Naive thymus-derived CD8-positive, alpha-beta T cell (primary cell): ENCODE data around the gene HMGCR. TPM values are rescaled to one million over a fixed set of nuclear protein-coding genes. Genes with fewer than 3 reads are reported as not detected.
"Not testable (repeated sequence)": the region's sequence is repeated elsewhere in the genome, so short reads cannot be mapped to it uniquely, and the experiment has no call there.

ENCODE experiments used
- ATAC-seq, 2 donors: fragments of 150-1000 bp; cut with Tn5 transposase in 1 of 2; sonication (Bioruptor Pico), chemical (Tn5 transposase) in 1 of 2; 1 replicate in 1 of 2; 2 replicates in 1 of 2; pipeline ENCODE4 v1.10.0; 2021; ENCODE audit warnings: mild to moderate bottlenecking in 2 of 2, moderate library complexity in 2 of 2
- POLR2A ChIA-PET: fragments of 350-600 bp; sonication (Branson Sonifier 250); formaldehyde crosslinking; loops from one replicate; lab custom pipeline; 2021; ENCODE audit warnings: antibody characterized with exemption; lab: Charles Lee
- DNase-seq, 10 donors: peaks; one replicate each; pipeline versions ENCODE4 v3.0.0 to v3.0.0-alpha.2; 2020 to 2022
- H3K27ac Mint-ChIP-seq, 10 donors: one replicate each; pipeline ENCODE4 v1.8.0; 2020 to 2022; ENCODE audit warnings: mild to moderate bottlenecking in 10 of 10, mixed read lengths in 10 of 10, moderate library complexity in 4 of 10, inconsistent platforms in 1 of 10
- H3K27me3 Mint-ChIP-seq, 5 donors: one replicate each; pipeline ENCODE4 v1.8.0; 2021 to 2022; ENCODE audit warnings: mixed read lengths in 5 of 5
- H3K36me3 Mint-ChIP-seq, 3 donors: one replicate each; pipeline ENCODE4 v1.8.0; 2020 to 2022; ENCODE audit warnings: mixed read lengths in 3 of 3, mild to moderate bottlenecking in 2 of 3, inconsistent platforms in 1 of 3
- H3K4me1 Mint-ChIP-seq, 4 donors: one replicate each; pipeline ENCODE4 v1.8.0; 2021 to 2022; ENCODE audit warnings: mixed read lengths in 4 of 4
- H3K4me3 Mint-ChIP-seq, 10 donors: one replicate each; pipeline ENCODE4 v1.8.0; 2020 to 2022; ENCODE audit warnings: mild to moderate bottlenecking in 10 of 10, mixed read lengths in 10 of 10, moderate library complexity in 6 of 10, inconsistent platforms in 1 of 10
- H3K9me3 Mint-ChIP-seq, 9 donors: one replicate each; pipeline ENCODE4 v1.8.0; 2020 to 2022; ENCODE audit warnings: mixed read lengths in 9 of 9, mild to moderate bottlenecking in 3 of 9, inconsistent platforms in 1 of 9, moderate library complexity in 1 of 9
- polyA plus RNA-seq, 3 donors: library from polyadenylated mRNA; unstranded; fragments of 300-500 nt; fragmentation: Illumina TruSeq; gene quantifications; one replicate each; pipeline ENCODE4 v1.2.3, GENCODE V29; 2021
- total RNA-seq, 8 experiments: library from RNA in 2 of 8; stranded (reverse) in 2 of 8; gene quantifications; one replicate each; pipeline ENCODE4 v1.2.3 and lab custom pipeline; 2021 to 2026

The HMGCR gene
- 10 to 100 TPM; 39.2 to 41.8 TPM for total RNA-seq
- 10 to 100 TPM in 1 of 3 donors, 1 to 10 TPM in 2; 8.2 to 11.0 (median 9.3) TPM for polyA plus RNA-seq
- total RNA-seq (lab: John Stamatoyannopoulos, UW): 52.2 to 219 (median 146) reads per million in 6 experiments

DNA sequence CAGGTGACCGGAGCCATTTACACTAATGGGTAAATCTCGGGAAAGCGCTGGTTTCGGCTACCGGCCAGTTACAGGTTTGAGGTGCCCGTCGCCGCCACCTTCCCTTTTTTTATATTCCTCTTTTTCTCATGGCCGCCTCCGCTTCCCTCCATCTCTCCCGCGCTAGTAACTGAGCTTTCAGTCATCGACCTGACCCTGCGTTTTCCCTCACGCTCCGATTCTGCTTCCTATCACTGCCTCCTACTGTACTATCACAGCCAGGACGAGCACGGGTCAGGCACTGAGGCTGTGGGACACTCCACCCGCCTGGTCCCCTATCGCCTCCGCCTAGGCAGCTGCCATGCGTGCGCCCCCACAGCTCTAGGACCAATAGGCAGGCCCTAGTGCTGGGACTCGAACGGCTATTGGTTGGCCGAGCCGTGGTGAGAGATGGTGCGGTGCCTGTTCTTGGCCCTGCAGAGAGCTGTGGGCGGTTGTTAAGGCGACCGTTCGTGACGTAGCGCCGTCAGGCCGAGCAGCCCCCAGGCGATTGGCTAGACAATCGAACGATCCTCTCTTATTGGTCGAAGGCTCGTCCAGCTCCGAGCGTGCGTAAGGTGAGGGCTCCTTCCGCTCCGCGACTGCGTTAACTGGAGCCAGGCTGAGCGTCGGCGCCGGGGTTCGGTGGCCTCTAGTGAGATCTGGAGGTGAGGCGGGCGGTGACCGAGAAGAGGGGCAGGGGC is at the start of gene HMGCR:
Gene HMGCR (plus strand): TSS at position 606 of the 722 bp plus-strand sequence. CDS start 5,386 bp downstream, outside the sequence.
- Mint-ChIP-seq H3K9me3 (no peaks in the 10 kb centered on the region), H3K4me1 (peaks cover 16 to 37% (median 32%) of the 10 kb centered on the region in 4 donors), H3K4me3 (no peak within 1 kb of the TSS), H3K27me3 (peaks cover 0 to under 1% (median 0%) of the 10 kb centered on the region in 5 donors), H3K36me3 (no peaks in the 10 kb centered on the region), H3K27ac (peak within 1 kb of the TSS in 3 of 10 donors; percentile 74 to 94 (median 91))
- peak; percentile 87 to 99 (median 97) for DNase-seq
- POLR2A ChIA-PET: interaction anchor here (0.8 to 1.9 kb wide), 8 partner anchors 16 to 570 kb away, joined by 3 to 35 read pairs (median 6); partner anchors contain the start of genes ANKRD31, GCNT4, GFM2 and NSA2
- peak; percentile 94 to 95 for ATAC-seq

DNA sequence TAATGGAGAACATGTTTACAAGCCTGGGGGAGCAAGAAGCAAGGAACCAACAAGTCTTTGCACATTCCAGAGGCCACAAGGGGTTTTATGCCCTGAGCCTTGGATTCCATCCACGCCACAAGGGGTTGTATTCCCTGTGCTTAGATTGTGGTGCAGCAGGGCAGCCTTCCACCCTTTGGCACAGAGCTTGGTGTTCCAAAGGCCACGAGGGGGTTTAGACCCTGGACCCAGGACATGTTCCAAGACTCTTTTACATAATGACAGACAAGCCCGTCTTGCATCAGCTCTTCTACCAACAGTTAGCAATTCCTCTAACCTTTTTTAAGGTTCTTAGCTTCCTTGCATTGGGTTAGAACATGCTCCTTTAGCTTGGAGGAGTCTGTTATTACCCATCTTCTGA is 45.2 kb upstream of the HMGCR start:
- POLR2A ChIA-PET, H3K4me3 Mint-ChIP-seq, H3K27ac Mint-ChIP-seq: not testable (repeated sequence)

DNA sequence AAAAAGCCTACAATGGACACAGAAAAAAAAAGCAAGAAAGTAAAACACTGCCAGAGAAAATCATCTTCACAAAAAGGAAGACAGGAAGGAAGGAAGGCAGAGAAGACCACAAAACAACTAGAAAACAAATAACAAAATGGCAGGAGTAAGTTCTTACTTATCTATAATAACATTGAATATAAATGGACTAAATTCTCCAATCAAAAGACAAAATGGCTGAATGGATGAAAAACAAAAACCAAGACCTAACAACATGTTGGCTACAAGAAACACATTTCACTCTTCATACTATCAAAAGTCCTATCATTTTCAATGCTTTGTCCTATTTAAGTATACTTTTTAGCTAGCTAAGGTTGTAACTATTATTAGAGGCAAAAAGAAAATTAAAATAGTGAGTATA is 36.9 kb upstream of the HMGCR start:
- no peaks in the 10 kb centered on the region for H3K4me1 Mint-ChIP-seq
- POLR2A ChIA-PET: no interaction called here
- H3K27ac Mint-ChIP-seq: no peak overlapping the region
- peaks cover 0 to 17% (median 3%) of the 10 kb centered on the region in 9 donors for H3K9me3 Mint-ChIP-seq
- no peak overlapping the region for H3K4me3 Mint-ChIP-seq
- DNase-seq: no peak
- ATAC-seq: no peak
- H3K36me3 Mint-ChIP-seq: peaks cover 0 to 10% (median 0%) of the 10 kb centered on the region in 3 donors
- H3K27me3 Mint-ChIP-seq: peaks cover 0 to 1% (median 0%) of the 10 kb centered on the region in 5 donors

More for the DNA sequence above, 45.2 kb upstream of the HMGCR start:
- H3K27me3 Mint-ChIP-seq, H3K4me1 Mint-ChIP-seq, ATAC-seq, DNase-seq: not testable (repeated sequence)
- peaks cover 0 to 14% (median 0%) of the 10 kb centered on the region in 3 donors for H3K36me3 Mint-ChIP-seq
- peaks cover 0 to 24% (median 4%) of the 10 kb centered on the region in 9 donors for H3K9me3 Mint-ChIP-seq

DNA sequence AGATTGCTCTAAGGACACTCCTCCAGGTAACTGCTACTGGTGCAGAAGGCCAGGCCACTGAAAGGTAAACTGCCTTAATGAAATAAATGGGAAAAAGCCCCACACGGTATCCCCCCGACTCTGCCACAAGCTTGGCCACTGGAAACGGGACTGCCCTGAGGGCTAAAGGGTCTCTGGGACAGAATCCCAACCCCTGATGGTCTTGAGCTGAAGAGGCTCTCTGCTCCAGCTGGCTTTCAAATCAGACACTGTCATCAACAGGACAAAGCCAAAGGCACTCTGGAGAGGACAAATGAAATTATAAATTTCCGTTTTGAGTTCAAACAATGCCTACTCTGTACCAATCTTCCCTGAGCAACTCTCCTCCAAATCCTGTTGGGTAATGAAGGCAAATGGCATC is 33.6 kb upstream of the HMGCR start:
- DNase-seq: no peak
- H3K4me1 Mint-ChIP-seq: no peaks in the 10 kb centered on the region
- POLR2A ChIA-PET: no interaction called here

DNA sequence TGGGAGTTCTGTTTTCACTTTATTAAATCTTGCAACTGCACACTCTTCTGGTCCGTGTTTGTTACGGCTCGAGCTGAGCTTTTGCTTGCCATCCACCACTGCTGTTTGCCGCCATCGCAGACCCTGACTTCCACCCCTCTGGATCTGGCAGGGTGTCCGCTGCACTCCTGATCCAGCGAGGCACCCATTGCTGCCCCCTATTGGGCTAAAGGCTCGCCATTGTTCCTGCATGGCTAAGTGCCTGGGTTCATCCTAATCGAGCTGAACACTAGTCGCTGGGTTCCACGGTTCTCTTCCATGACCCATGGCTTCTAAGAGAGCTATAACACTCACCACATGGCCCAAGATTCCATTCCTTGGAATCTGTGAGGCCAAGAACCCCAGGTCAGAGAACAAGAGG is 32.5 kb upstream of the HMGCR start:
- not testable (repeated sequence) for H3K9me3 Mint-ChIP-seq, DNase-seq, ATAC-seq

More for the DNA sequence above, 33.6 kb upstream of the HMGCR start:
- Mint-ChIP-seq H3K9me3 (peaks cover 0 to 11% (median 3%) of the 10 kb centered on the region in 9 donors), H3K4me3 (no peak overlapping the region), H3K36me3 (peaks cover 0 to under 1% (median 0%) of the 10 kb centered on the region in 3 donors), H3K27me3 (peaks cover 0 to 4% (median 0%) of the 10 kb centered on the region in 5 donors), H3K27ac (no peak overlapping the region)
- no peak for ATAC-seq

DNA sequence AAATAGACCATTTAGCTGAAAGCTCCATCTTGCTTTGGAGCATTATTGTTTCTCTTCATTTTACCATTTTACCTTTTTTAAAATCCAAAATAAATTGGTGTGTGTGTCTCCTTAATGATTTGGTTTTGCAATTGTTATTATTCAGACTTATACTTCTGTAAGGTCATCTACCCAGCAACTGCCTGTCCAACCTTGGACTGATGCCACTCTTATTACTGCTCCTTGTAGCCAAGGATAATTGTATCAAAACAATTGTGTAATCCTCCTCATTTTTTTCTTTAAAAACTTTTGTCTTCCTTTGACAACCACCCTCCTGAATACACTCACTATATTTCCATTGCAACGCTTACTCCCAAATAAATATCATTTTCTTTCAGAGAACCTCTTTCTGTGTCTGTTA is 30.3 kb upstream of the HMGCR start:
- no peak for ATAC-seq
- POLR2A ChIA-PET: no interaction called here
- H3K4me1 Mint-ChIP-seq: no peaks in the 10 kb centered on the region

More for the DNA sequence above, 32.5 kb upstream of the HMGCR start:
- H3K36me3 Mint-ChIP-seq, H3K27me3 Mint-ChIP-seq, H3K27ac Mint-ChIP-seq, POLR2A ChIA-PET, H3K4me1 Mint-ChIP-seq, H3K4me3 Mint-ChIP-seq: not testable (repeated sequence)

DNA sequence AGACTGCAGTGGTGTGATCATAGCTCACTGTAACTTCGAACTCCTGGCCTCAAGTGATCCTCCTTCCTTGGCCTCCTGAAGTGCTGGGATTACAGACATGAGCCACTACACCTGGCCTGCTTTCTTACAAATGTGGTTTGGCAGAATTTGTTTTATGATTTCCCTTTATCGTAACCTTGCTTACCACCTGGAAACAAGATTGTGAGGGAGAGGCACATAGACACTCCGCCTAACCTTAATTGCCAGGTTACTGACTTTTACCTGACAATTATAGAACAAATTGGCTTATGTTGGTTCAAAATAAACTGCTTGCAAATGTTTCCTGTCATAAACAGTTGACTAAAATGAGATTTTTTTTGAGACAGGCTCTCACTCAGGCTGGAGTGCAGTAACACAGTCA is 26.8 kb upstream of the HMGCR start:
- Mint-ChIP-seq H3K9me3 (no peaks in the 10 kb centered on the region), H3K27ac (no peak overlapping the region), H3K36me3 (no peaks in the 10 kb centered on the region), H3K27me3 (peaks cover 0 to 7% (median 1%) of the 10 kb centered on the region in 5 donors), H3K4me3 (no peak overlapping the region), H3K4me1 (no peaks in the 10 kb centered on the region)
- POLR2A ChIA-PET: no interaction called here
- DNase-seq: no peak
- no peak for ATAC-seq

More for the DNA sequence above, 30.3 kb upstream of the HMGCR start:
- no peak for DNase-seq
- Mint-ChIP-seq H3K9me3 (no peaks in the 10 kb centered on the region), H3K36me3 (no peaks in the 10 kb centered on the region), H3K27me3 (peaks cover 0 to 7% (median 3%) of the 10 kb centered on the region in 5 donors), H3K4me3 (no peak overlapping the region), H3K27ac (no peak overlapping the region)

DNA sequence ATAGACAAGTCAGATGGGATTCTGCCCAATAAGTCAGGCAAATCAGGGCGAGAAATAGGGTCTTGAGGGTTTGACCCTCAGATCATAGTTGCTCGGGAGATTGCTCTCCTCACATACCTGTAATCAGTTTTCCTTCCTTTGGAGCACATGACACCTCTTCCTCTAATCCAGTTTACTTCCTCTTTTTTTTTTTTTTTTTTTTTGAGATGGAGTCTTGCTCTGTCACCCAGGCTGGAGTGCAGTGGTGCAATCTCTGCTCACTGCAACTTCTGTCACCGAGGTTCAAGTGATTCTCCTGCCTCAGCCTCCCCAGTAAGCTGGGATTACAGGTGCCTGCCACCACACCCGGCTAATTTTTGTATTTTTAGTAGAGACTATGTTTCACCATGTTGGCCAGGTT is 17.9 kb upstream of the HMGCR start:
- peak overlapping the region in 1 of 10 donors; percentile 29 for H3K27ac Mint-ChIP-seq
- ATAC-seq, DNase-seq, H3K9me3 Mint-ChIP-seq, H3K4me3 Mint-ChIP-seq, POLR2A ChIA-PET, H3K27me3 Mint-ChIP-seq, H3K4me1 Mint-ChIP-seq, H3K36me3 Mint-ChIP-seq: not testable (repeated sequence)

DNA sequence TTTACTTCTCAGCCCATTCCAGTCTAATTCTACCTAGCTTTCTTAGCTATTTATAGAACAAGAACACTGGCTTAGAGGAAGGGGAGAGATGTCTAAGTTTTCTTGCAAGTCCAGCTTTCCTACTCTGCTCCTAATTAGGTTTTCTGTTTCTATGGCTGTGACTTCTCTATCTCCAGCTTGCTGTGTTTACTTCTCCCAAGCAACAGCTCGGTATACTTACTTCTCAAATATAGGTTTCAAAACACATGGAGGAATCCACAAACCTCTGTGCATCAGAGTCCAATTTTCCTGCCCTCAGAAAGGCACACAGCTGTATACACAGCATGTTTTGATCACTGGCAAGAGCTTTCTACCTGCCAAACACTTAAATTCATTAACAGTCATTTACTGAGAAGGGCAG is 17.4 kb upstream of the HMGCR start:
- Mint-ChIP-seq H3K27me3 (peaks cover 3 to 9% (median 7%) of the 10 kb centered on the region in 5 donors), H3K4me1 (peaks cover 0 to 7% (median 0%) of the 10 kb centered on the region in 4 donors), H3K36me3 (no peaks in the 10 kb centered on the region), H3K9me3 (no peaks in the 10 kb centered on the region), H3K4me3 (no peak overlapping the region), H3K27ac (no peak overlapping the region)
- DNase-seq (no peak), ATAC-seq (no peak)
- POLR2A ChIA-PET: no interaction called here

DNA sequence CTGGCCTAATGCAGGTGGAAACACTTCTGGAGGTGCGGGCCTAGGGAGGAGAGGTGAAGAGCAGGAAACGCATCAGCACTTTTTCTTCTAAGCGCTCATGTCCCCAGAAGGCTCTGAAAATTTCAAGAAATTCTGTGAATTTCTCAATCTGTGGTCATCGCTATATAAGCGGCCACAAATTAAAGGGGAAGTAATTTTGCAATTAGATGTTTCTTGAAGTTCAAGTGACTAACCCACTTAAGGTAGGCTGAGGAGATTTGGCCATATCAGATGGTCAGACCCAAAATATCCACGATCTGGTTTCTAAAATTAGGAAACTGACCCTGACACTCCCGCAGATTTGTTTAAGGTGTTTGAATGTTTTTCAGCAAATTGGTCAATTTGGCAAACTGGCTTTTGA is 16.6 kb upstream of the HMGCR start:
- H3K27me3 Mint-ChIP-seq: peaks cover 3 to 9% (median 7%) of the 10 kb centered on the region in 5 donors
- H3K9me3 Mint-ChIP-seq: no peaks in the 10 kb centered on the region
- H3K4me3 Mint-ChIP-seq: no peak overlapping the region
- POLR2A ChIA-PET: no interaction called here
- DNase-seq (no peak), ATAC-seq (no peak)
- no peak overlapping the region for H3K27ac Mint-ChIP-seq
- peaks cover 0 to 7% (median 0%) of the 10 kb centered on the region in 4 donors for H3K4me1 Mint-ChIP-seq
- H3K36me3 Mint-ChIP-seq: no peaks in the 10 kb centered on the region

DNA sequence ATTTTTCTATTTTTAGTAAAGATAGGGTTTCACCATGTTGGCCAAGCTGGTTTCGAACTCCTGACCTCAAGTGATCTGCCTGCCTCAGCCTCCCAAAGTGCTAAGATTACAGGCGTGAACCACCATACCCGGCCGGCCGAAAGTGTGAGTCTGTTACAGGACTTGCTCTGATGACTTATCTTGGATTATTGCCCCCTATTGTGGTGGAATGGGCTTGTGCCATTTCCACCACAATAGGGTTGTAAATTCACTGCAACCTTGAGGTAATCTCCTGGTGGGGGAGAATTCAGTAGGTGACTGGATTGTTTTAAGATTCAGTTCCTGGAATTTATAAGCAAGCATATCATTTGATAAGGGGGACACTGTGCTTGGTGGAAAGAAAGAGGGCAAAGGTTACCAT is 15.0 kb upstream of the HMGCR start:
- Mint-ChIP-seq H3K27me3 (peaks cover 3 to 9% (median 7%) of the 10 kb centered on the region in 5 donors), H3K4me1 (peaks cover 0 to 7% (median 0%) of the 10 kb centered on the region in 4 donors), H3K27ac (no peak overlapping the region), H3K9me3 (no peaks in the 10 kb centered on the region), H3K4me3 (no peak overlapping the region), H3K36me3 (no peaks in the 10 kb centered on the region)
- no peak for DNase-seq
- no peak for ATAC-seq
- POLR2A ChIA-PET: no interaction called here

DNA sequence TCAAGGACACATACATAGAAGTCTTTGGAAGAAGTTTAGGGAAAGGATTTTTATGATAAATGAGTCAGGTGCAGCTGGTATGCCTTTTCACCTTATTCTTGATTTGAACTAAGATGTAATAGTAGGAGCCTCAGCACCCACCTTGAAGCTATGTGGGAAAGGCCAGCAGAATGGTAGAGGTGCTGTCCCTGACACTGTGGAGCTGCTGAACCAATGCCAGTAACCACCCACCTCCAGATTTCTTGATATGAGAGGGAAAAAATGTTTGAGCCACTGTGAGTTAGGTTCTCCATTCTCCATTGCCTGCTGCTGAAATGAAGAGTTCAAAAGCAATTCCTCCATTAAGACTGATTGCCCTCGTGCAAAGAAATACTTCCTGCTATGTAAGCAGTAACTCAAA is 12.2 kb upstream of the HMGCR start:
- no peaks in the 10 kb centered on the region for H3K36me3 Mint-ChIP-seq
- no peak overlapping the region for H3K4me3 Mint-ChIP-seq

DNA sequence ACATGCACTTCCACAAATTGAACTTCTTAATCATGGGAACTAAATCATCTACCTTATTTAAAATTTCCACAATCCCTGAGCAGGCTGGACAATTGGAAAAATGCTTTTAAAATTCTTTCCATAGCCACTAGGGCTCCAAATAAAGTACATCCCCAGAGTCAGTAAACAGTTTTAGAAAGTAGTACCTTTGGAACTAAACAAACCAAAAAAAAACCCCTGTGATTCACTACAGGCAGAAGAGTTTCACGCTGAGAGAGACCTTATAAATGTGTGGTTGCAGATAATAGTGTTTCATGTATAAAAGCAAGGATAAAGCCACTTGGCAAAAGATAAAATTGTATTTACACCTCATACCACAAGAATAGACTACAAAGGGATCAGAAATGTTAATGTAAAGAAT is 11.8 kb upstream of the HMGCR start:
- H3K4me1 Mint-ChIP-seq: peaks cover 0 to 2% (median 0%) of the 10 kb centered on the region in 4 donors
- H3K27ac Mint-ChIP-seq: no peak overlapping the region
- ATAC-seq (no peak), DNase-seq (no peak)
- H3K9me3 Mint-ChIP-seq: no peaks in the 10 kb centered on the region
- POLR2A ChIA-PET: no interaction called here
- peaks cover 3 to 11% (median 7%) of the 10 kb centered on the region in 5 donors for H3K27me3 Mint-ChIP-seq
- no peaks in the 10 kb centered on the region for H3K36me3 Mint-ChIP-seq
- no peak overlapping the region for H3K4me3 Mint-ChIP-seq

More for the DNA sequence above, 12.2 kb upstream of the HMGCR start:
- POLR2A ChIA-PET: no interaction called here
- Mint-ChIP-seq H3K27ac (no peak overlapping the region), H3K4me1 (peaks cover 0 to 4% (median 0%) of the 10 kb centered on the region in 4 donors), H3K27me3 (peaks cover 3 to 11% (median 7%) of the 10 kb centered on the region in 5 donors), H3K9me3 (no peaks in the 10 kb centered on the region)
- DNase-seq (no peak), ATAC-seq (no peak)
